ENCODE measurements around the gene SLITRK3. TPM values are rescaled to one million over a fixed set of nuclear protein-coding genes. Genes with fewer than 3 reads are reported as not detected.
"Not testable (repeated sequence)": the region's sequence is repeated elsewhere in the genome, so short reads cannot be mapped to it uniquely, and the experiment has no call there.

The SLITRK3 gene
- total RNA-seq, 2 experiments from 2014 or later = not detected

- POLR2A ChIA-PET = no interaction called here
- no peaks in the 10 kb centered on the region for H3K36me3 Mint-ChIP-seq (ENCODE audit: low read depth)
- no peak overlapping the region for H3K4me3 Mint-ChIP-seq
- no peak overlapping the region for H3K27ac Mint-ChIP-seq
- CTCF ChIA-PET = no interaction called here
- no peaks in the 10 kb centered on the region for H3K27me3 Mint-ChIP-seq
- no peaks in the 10 kb centered on the region for H3K9me3 Mint-ChIP-seq
- no peaks in the 10 kb centered on the region for H3K4me1 Mint-ChIP-seq
- no peak for DNase-seq
These were observed 33.3 kb downstream of the SLITRK3 start for GRCh38 chr3:165162883-165163282.

DNA sequence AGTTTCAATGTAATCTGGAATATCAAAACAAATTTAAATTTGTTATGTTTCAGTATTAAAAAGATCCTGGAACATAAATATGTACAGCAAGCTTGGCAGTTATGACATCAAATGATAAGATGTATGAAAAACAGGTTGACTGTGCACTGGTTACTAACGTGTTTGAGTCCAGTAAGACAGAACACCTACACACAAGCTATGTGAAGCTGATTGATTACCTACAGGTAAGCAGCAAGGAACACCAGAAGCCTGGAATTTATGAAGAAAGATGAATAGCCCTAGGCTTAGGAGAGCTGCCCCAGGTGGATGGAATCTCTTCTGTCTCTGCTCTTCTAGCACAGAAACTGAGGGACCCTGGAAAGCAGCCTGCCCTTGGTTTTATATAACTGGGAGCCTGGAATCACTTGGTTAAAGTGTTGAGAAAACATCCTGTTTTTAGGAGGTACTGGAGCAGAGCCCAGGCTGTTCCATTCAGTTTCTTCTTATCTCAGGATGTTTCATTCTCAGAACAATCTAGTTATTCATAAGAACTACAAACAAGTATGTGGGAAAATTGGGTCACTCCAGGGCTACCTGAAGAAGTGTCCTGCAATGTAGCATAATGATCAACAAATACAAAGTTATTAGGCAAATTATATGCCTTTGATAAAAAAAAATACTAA is 36.3 kb downstream of the SLITRK3 start:
- Mint-ChIP-seq H3K4me1 (no peaks in the 10 kb centered on the region), H3K9me3 (no peaks in the 10 kb centered on the region), H3K27me3 (no peaks in the 10 kb centered on the region), H3K27ac (no peak overlapping the region), H3K36me3 (ENCODE audit: low read depth) (no peaks in the 10 kb centered on the region), H3K4me3 (no peak overlapping the region)
- DNase-seq = no peak
- POLR2A ChIA-PET = no interaction called here
- CTCF ChIA-PET = no interaction called here

- no peak for DNase-seq
- no peak overlapping the region for H3K4me3 Mint-ChIP-seq
- H3K36me3 Mint-ChIP-seq (ENCODE audit: low read depth) = no peaks in the 10 kb centered on the region
- H3K4me1 Mint-ChIP-seq = no peaks in the 10 kb centered on the region
- no peaks in the 10 kb centered on the region for H3K27me3 Mint-ChIP-seq
- no peaks in the 10 kb centered on the region for H3K9me3 Mint-ChIP-seq
- ChIA-PET POLR2A (no interaction called here), CTCF (no interaction called here)
- H3K27ac Mint-ChIP-seq = no peak overlapping the region
These were observed 38.2 kb downstream of the SLITRK3 start for GRCh38 chr3:165158011-165158410.

DNA sequence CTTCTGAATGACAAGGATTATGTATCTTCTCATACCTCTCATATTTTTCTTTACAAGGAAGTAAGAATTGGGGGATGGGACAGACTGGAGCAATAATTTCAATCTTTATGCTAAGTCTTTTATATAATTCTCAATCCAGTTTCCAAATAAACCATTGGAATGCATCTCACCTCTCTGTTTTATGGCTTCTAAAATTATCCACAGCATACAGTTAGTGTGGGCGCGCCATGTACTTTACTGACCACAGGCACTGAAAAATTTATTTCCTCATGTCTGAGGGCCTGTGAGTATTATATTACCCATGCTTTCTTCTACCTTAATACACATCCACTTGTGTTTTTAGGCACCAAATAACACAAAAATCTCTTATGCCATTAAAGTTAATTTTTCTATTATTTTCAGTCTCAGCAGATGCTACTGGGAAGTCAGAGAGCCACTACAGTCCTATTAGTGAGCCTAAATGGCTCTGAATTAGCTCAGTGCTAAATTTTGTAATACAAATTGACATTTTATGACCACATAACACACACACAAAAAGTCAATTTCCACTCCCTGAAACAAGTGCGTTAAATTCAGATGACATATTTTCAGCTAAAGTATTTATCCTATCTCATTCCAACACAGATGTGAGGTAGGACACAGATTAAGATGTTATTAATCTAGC is 39.3 kb downstream of the SLITRK3 start:
- Mint-ChIP-seq H3K27me3 (no peaks in the 10 kb centered on the region), H3K4me1 (no peaks in the 10 kb centered on the region), H3K9me3 (no peaks in the 10 kb centered on the region), H3K4me3 (no peak overlapping the region), H3K27ac (no peak overlapping the region), H3K36me3 (ENCODE audit: low read depth) (no peaks in the 10 kb centered on the region)
- CTCF ChIA-PET = no interaction called here
- DNase-seq = no peak
- POLR2A ChIA-PET = no interaction called here

DNA sequence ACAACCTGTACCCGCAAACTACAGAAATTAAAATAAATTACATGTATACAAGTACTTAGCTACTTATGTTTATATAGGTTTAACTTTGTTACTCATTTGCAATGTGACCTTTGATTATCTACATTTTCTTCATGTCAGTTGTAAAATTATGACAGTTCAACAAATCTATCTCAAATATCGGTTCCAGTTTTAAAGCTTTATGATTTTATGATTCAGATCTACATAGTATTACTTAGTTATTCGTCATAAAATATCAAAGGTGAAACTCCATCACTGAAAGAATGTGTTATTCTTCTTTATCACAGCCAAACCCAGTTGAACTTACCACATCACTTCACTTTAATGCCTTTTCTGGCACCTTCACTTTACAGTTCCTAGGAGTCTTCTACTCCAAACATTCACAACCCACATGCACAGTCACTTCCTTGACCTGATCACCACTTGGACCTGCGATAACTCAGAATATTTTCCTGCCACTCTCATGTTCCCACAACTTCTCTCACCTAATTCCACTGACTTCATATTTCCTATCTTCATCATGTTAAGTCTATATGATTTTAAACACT is 47.2 kb downstream of the SLITRK3 start:
- H3K4me3 Mint-ChIP-seq = no peak overlapping the region
- H3K27me3 Mint-ChIP-seq = no peaks in the 10 kb centered on the region
- ChIA-PET POLR2A (no interaction called here), CTCF (no interaction called here)
- H3K4me1 Mint-ChIP-seq = no peaks in the 10 kb centered on the region
- no peak for DNase-seq
- no peak overlapping the region for H3K27ac Mint-ChIP-seq
- no peaks in the 10 kb centered on the region for H3K36me3 Mint-ChIP-seq (ENCODE audit: low read depth)
- no peaks in the 10 kb centered on the region for H3K9me3 Mint-ChIP-seq

DNA sequence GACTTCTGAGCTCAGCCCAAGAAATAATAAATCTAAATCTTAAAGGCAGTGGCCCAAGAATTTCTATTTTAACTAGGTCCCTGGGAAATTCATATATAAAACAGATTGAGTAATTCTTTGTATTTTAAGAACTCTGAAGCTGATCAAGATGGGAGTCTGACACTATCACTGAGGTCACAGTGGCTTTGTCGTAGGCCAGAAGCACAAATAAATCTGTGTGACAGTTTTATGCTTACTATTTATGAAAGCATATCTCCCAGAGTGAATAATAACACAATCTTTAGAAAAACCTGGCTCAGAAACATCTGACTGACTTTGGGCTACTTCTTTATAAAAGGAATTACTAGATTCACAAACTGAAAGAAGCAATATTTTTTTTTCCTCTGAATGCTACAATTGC is 51.9 kb downstream of the SLITRK3 start:
- H3K27ac Mint-ChIP-seq = no peak overlapping the region
- no peaks in the 10 kb centered on the region for H3K9me3 Mint-ChIP-seq
- no peak for DNase-seq
- CTCF ChIA-PET = interaction anchor here (0.7 kb wide), 1 partner anchor 21 kb away, joined by 3 read pairs; no protein-coding TSS in a partner anchor
- no peaks in the 10 kb centered on the region for H3K4me1 Mint-ChIP-seq
- H3K4me3 Mint-ChIP-seq = no peak overlapping the region
- no peaks in the 10 kb centered on the region for H3K36me3 Mint-ChIP-seq (ENCODE audit: low read depth)
- H3K27me3 Mint-ChIP-seq = no peaks in the 10 kb centered on the region
- POLR2A ChIA-PET = no interaction called here

DNA sequence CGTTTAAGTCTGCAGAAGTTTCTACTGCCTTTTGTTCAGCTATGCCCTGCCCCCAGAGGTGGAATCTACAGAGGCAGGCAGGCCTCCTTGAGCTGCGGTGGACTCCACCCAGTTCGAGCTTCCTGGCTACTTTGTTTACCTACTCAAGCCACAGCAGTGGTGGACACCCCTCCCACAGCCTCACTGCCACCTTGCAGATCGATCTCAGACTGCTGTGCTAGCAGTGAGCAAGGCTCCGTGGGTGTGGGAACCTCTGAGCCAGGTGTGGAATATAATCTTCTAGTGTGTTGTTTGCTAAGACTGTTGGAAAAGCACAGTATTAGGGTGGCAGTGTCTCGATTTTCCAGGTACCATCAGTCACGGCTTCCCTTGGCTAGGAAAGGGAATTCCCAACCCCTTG is 56.3 kb downstream of the SLITRK3 start:
- H3K36me3 Mint-ChIP-seq (ENCODE audit: low read depth); DNase-seq; H3K4me1 Mint-ChIP-seq; H3K9me3 Mint-ChIP-seq; CTCF ChIA-PET; H3K4me3 Mint-ChIP-seq; H3K27me3 Mint-ChIP-seq; POLR2A ChIA-PET; H3K27ac Mint-ChIP-seq: not testable (repeated sequence)

Other genes with a start within 250 kb of the SLITRK3 start
- not detected for gene SI, start 117.9 kb downstream of the SLITRK3 start, total RNA-seq

Data from activated CD4-positive, alpha-beta memory T cell treated with anti-CD3 and anti-CD28 coated beads, Interleukin-2, amount 10 ng/mL, durations not matched to agents 7 days and 5 days (primary cell).